NCI-H345 (cell line): ENCODE results near the gene DENND1A.
A peak's percentile ranks its signal among the peaks of the same experiment; 100 is the strongest.
"Not testable (repeated sequence)": the region's sequence is repeated elsewhere in the genome, so short reads cannot be mapped to it uniquely, and the experiment has no call there.

Experiments used
- DNase-seq: peaks from one replicate; lab custom pipeline; 2025; lab: John Stamatoyannopoulos, UW

Gene DENND1A

GRCh38 chr9:123763910-123764588 is 165.9 kb downstream of the DENND1A start:
- DNase-seq = no peak

DNA sequence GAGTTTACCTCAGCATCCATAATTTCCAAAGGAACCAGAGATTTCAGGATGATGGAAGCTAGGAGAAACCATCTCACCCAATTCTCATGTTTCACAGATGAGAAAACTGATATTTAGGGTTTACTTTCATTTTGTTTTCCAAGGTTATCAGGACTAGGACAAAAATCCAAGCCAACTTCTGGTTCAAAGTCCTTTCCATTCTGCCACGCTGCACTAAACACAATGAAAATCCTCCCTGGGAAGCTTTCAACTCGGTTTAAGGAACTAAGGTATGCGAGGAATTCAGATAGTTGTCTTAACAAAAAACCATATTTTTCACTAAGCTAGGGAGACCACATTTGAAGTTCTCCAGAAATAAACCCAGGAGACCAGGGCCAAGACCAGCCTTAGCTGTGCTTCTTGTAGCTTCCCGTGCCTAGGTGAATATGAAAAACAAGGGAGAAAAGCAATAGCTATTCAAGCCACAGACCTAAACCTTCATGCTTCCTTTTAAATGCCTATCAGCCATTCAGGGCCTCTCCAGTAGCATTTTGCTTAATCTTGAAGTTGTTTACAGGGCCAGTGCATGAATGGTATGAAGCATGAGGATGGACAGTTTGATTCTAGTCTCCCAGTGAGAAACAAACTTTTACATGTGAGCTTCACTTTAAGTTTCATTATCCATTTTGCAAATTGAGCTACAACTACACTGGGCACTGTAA is 167.9 kb downstream of the DENND1A start:
- DNase-seq = no peak

GRCh38 chr9:123757960-123758359 is 172.0 kb downstream of the DENND1A start:
- no peak for DNase-seq

- no peak for DNase-seq
Observed at GRCh38 chr9:123757547-123757946, 172.4 kb downstream of the DENND1A start.

- no peak for DNase-seq
Observed at GRCh38 chr9:123756484-123757106, 173.3 kb downstream of the DENND1A start.

DNA sequence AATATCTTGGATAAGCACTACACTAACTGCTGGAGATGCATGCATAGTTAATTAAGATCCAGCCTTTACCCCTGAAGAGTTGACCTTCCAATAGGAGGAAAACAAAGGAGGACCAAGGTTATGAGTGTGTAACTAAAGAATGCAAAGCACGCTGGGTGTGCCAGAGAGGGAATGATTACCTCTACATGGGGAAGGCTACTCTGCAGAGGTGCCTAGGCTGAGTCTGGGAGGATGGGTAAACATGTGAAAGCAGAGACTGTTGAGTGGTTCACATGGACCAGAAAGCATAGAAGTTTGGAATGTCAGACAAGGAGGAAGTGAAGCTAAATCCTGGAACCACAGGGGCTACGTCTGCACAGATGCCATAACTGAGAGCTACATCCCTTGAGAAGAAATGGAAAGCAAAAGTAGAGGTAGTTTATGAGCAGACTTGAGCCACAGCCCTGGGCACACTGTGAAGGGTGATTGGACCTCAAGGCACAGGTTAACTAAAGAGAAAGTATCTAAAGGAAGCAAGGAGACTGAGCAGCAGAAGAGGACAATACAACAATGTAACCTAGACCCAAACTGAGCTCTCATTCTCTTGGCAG is 176.2 kb downstream of the DENND1A start:
- DNase-seq = no peak

- no peak for DNase-seq
Observed at GRCh38 chr9:123753016-123753415, 176.9 kb downstream of the DENND1A start.

DNA sequence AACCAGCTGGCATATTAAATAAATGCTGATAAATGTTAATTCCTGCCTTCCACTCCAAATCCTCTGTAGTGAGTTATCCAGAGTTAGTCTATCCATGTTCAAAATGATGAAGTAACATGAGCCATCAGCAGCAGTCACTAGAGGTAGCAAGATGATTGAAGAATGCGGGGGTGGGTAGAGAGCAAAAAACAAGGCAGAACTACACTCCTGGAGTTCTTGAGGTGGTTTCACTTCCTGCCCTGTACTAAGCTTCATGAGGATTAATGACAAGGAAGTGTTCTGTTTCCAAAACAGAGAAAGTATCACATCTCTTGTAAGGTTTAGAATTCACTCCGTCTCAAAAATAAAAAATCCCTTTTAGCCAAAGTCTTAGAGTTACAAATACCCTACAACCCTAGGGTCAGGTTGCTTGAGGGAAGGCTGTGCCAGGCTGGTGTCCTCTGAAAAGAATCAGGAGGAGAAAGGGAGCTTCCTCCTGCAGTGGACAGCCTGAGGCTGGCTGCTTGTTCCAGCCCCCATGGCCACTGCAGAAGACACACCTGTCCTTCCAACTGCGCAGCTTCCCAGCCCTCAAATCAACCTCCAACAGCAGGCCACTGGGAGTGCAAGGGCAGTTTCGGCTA is 180.2 kb downstream of the DENND1A start:
- DNase-seq = no peak

DNA sequence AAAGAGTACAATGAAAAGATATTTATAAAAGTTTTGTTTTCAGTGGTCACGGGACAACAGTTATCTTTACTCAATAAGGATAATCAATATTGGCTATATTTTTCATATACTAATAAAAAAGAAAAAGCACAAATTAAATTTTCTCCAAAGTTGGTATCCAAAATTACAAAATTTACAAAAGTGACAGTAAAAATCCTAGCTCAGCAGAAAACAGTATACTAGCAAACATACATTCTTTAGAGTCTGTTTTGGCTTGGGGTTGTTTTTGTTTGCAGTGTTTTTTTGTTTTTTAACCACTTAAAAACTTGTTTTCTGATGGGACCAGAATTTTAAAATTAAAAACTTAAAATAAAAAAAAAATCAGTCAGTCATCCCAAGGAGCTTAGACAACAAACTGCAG is 183.2 kb downstream of the DENND1A start:
- no peak for DNase-seq

DNA sequence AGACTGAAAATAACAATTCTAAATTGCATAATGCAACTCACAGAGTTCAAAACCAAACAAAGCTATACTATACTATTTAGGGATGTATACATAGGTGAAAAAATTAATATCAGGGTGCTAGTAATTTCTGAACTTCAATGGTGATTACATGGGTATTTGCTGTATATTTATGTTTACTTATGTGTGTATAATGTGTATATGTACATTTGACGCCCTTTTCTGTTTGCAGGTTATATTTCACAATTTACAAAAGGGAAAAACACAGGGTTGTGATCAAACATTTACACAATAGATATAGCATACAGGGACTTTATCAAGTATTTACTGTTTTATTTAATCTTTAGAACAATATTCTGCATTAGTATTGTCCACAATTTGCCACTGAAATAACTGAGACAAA is 184.0 kb downstream of the DENND1A start:
- DNase-seq = no peak

GRCh38 chr9:123745451-123745850 is 184.5 kb downstream of the DENND1A start:
- DNase-seq = no peak

- DNase-seq = no peak
Observed at GRCh38 chr9:123743737-123744136, 186.2 kb downstream of the DENND1A start.

- DNase-seq = no peak
Observed at GRCh38 chr9:123742009-123742767, 187.7 kb downstream of the DENND1A start.

DNA sequence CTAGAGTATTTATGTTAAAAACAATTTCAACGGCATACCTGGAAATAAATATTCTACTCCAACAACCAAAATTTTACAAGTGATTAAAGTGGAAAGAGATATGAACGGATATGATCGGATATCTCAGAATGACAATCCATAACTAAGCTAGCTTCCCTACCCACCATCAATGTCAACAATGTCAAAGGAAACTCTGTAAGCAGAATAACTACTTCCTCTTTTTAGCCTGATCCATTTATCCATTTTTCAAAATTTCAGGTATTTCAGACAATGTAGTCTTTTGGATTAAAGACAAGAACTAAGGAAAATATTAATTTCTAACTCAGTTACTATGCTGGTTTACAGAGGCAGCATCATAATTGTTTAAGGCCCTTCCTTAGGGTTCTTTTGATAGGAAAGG is 188.7 kb downstream of the DENND1A start:
- DNase-seq = no peak

DNA sequence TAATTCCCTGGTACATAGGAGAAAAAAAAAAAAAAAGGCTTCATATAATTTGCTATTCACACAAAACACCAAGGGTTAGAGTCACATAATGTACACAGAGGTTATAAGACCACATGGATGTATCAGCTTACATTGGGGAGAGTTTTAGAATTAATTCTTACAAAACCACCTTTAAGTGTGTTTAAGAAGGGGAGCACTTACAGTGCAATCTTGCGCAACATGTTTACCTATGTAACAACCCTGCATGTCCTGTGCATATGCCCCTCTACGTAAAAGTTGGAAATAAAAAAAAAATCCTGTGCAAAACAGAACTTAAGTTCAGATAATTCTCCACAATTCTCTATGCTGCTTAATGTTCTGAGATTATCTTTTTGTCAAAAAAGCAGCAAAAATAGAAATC is 190.0 kb downstream of the DENND1A start:
- no peak for DNase-seq

GRCh38 chr9:123739387-123739786 is 190.5 kb downstream of the DENND1A start:
- DNase-seq = no peak

GRCh38 chr9:123738648-123739047 is 191.3 kb downstream of the DENND1A start:
- no peak for DNase-seq

GRCh38 chr9:123735376-123735775 is 194.6 kb downstream of the DENND1A start:
- no peak for DNase-seq

DNA sequence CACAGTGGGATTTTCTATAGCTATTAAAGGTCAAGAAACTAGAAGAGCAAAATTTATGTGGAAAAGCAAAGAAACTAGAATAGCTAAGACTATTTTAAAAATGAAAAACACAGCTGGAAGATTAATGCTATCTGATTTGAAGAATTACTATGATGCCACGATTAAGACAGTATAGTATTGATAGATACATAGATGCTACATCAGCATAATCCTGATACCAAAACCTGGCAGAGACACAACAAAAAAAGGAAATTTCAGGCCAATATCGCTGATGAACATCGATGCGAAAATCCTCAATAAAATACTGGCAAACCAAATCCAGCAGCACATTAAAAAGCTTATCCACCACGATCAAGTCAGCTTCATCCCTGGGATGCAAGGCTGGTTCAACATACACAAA is 201.4 kb downstream of the DENND1A start:
- DNase-seq = not testable (repeated sequence)

- no peak for DNase-seq
Observed at GRCh38 chr9:123727332-123727731, 202.6 kb downstream of the DENND1A start.

DNA sequence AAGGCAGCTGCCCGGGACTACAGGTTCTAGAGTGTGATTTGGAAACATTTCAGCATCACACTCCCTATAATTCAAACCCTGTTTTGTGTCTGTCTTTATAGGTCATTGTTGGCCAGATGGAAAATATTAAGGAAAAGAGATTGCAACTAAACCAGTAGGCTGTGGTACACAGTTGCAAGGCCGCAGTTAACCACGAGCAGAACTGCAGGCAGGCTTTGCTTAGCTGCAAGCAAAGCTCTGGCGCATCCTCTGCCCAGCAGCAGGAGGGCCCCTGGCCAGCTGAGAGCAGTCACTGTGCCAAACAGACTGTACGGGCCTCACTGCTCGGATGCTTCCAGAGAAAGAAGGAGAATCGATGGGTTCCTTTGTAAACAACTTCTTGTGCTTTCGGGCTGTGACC is 204.5 kb downstream of the DENND1A start:
- DNase-seq = peak; percentile 18
